Neural progenitor cell (in vitro differentiated cells): ENCODE results near the gene DLGAP4. TPM values are rescaled to one million over a fixed set of nuclear protein-coding genes. Genes with fewer than 3 reads are reported as not detected.

Experiments used
- DNase-seq: peaks from one replicate; pipeline ENCODE4 v3.0.0-alpha.2; 2016; ENCODE audit warnings: low spot score
- H2AFZ ChIP-seq: fragments of 200-600 bp; sonication (generic); replicated peaks from 2 replicates; pipeline ENCODE4 v1.6.1; 2016; ENCODE audit warnings: antibody characterized with exemption
- H3F3A ChIP-seq: fragments of 200-600 bp; sonication (generic); 2 replicates; pipeline ENCODE4 v1.6.1; 2016; ENCODE audit warnings: antibody characterized with exemption, low read depth
- H3K27ac ChIP-seq: fragments of 200-600 bp; sonication (generic); 2 replicates; pipeline ENCODE4 v1.5.1; 2016; ENCODE audit warnings: mild to moderate bottlenecking
- H3K27me3 ChIP-seq: fragments of 200-600 bp; sonication (generic); 2 replicates; pipeline ENCODE4 v1.6.1; 2016; ENCODE audit warnings: mild to moderate bottlenecking, moderate library complexity
- H3K36me3 ChIP-seq: fragments of 200-600 bp; sonication (generic); 2 replicates; pipeline ENCODE4 v1.5.1; 2016
- H3K4me1 ChIP-seq: fragments of 200-600 bp; sonication (generic); 2 replicates; pipeline ENCODE4 v1.6.1; 2016; ENCODE audit warnings: mixed run types
- H3K4me2 ChIP-seq: fragments of 200-600 bp; sonication (generic); 2 replicates; pipeline ENCODE4 v1.6.1; 2016
- H3K4me3 ChIP-seq: fragments of 200-600 bp; sonication (generic); 2 replicates; pipeline ENCODE4 v1.5.1; 2016
- H3K79me2 ChIP-seq: fragments of 200-600 bp; sonication (generic); 2 replicates; pipeline ENCODE4 v1.6.1; 2016; ENCODE audit warnings: low read depth
- H3K9ac ChIP-seq: fragments of 200-600 bp; sonication (generic); 2 replicates; pipeline ENCODE4 v1.6.1; 2016
- H3K9me3 ChIP-seq: fragments of 200-600 bp; sonication (generic); 2 replicates; pipeline ENCODE4 v1.5.1; 2016; ENCODE audit warnings: low read depth
- H4K20me1 ChIP-seq: fragments of 200-600 bp; sonication (generic); 2 replicates; pipeline ENCODE4 v1.6.1; 2016; ENCODE audit warnings: low read depth
- H3K27ac Mint-ChIP-seq: 3 replicates; pipeline ENCODE4 v1.8.0; 2021; ENCODE audit warnings: mixed read lengths
- H3K27me3 Mint-ChIP-seq: 2 replicates; pipeline ENCODE4 v1.8.0; 2022; ENCODE audit warnings: low read depth, mild to moderate bottlenecking, inconsistent platforms, moderate library complexity, mixed read lengths; ENCODE audit not compliant: insufficient read depth
- H3K36me3 Mint-ChIP-seq: 3 replicates; pipeline ENCODE4 v1.8.0; 2021; ENCODE audit warnings: mixed read lengths
- H3K4me1 Mint-ChIP-seq: 3 replicates; pipeline ENCODE4 v1.8.0; 2021; ENCODE audit warnings: mixed read lengths
- H3K4me3 Mint-ChIP-seq: 3 replicates; pipeline ENCODE4 v1.8.0; 2021; ENCODE audit warnings: mild to moderate bottlenecking, moderate library complexity, mixed read lengths
- H3K9me3 Mint-ChIP-seq: 3 replicates; pipeline ENCODE4 v1.8.0; 2020; ENCODE audit warnings: mixed read lengths
- EZH2 ChIP-seq: fragments of 200-600 bp; sonication (generic); IDR thresholded peaks from 2 replicates; pipeline ENCODE4 v1.6.1; 2017; ENCODE audit warnings: antibody characterized with exemption, mild to moderate bottlenecking, moderate library complexity
- EZH2phosphoT487 ChIP-seq: fragments of 200-600 bp; sonication (generic); IDR thresholded peaks from 2 replicates; pipeline ENCODE4 v1.6.1; 2017; ENCODE audit warnings: antibody characterized with exemption
- total RNA-seq: library from RNA; depleted of rRNA; stranded (reverse); fragments of >200 nt; gene quantifications from 2 replicates; pipeline ENCODE4 v1.2.3, GENCODE V29; 2015; ENCODE audit warnings: low replicate concordance
- TF ChIP-seq, protein P1 (sequence below): fragments of 200-600 bp; sonication (generic); IDR thresholded peaks from 2 replicates; pipeline ENCODE4 v1.5.1; 2017; ENCODE audit warnings: antibody characterized with exemption, mild to moderate bottlenecking

The DLGAP4 gene
- total RNA-seq, 1 donor from 2014 or later, result 21.7 TPM

DNA sequence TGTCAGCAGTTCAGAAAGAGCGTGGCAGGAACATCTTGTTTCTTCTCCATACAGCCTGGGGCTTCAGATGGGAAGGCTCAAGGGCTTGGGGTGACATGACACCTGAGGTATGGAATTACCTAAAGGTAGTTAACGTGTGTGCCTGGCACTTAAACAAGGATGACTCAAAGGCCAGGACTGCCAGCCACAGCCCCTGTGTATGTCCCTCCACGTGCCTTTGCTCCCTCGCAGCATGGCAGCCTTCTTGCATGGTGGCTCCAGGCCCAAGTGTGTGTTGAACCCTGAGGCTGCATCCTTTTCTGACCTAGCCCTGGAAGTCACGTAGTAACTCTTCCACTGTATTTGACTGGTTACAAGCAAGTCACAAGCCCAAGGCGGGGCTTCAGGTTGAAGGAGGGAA, 201.6 kb downstream of the DLGAP4 start:
- Mint-ChIP-seq H3K9me3 (no peaks in the 10 kb centered on the region), H3K36me3 (peaks cover 30% of the 10 kb centered on the region), H3K4me1 (no peaks in the 10 kb centered on the region), H3K27me3 (peaks cover 5% of the 10 kb centered on the region), H3K27ac (no peak overlapping the region), H3K4me3 (no peak overlapping the region)
- H3K4me2 ChIP-seq, result no peak overlapping the region
- H3K9ac ChIP-seq, result no peak overlapping the region
- H3K27ac ChIP-seq, result no peak overlapping the region
- no peak overlapping the region for H3K4me3 ChIP-seq
- no peak for TF ChIP-seq EZH2
- no peak for TF ChIP-seq EZH2phosphoT487
- TF ChIP-seq, protein P1, sequence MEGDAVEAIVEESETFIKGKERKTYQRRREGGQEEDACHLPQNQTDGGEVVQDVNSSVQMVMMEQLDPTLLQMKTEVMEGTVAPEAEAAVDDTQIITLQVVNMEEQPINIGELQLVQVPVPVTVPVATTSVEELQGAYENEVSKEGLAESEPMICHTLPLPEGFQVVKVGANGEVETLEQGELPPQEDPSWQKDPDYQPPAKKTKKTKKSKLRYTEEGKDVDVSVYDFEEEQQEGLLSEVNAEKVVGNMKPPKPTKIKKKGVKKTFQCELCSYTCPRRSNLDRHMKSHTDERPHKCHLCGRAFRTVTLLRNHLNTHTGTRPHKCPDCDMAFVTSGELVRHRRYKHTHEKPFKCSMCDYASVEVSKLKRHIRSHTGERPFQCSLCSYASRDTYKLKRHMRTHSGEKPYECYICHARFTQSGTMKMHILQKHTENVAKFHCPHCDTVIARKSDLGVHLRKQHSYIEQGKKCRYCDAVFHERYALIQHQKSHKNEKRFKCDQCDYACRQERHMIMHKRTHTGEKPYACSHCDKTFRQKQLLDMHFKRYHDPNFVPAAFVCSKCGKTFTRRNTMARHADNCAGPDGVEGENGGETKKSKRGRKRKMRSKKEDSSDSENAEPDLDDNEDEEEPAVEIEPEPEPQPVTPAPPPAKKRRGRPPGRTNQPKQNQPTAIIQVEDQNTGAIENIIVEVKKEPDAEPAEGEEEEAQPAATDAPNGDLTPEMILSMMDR, result no peak
- H4K20me1 ChIP-seq, result peaks cover 7% of the 10 kb centered on the region
- no peaks in the 10 kb centered on the region for H3K9me3 ChIP-seq
- no peaks in the 10 kb centered on the region for H3F3A ChIP-seq
- no peak for DNase-seq
- H3K36me3 ChIP-seq, result peaks cover 6% of the 10 kb centered on the region
- no peaks in the 10 kb centered on the region for H3K27me3 ChIP-seq
- no peak overlapping the region for H2AFZ ChIP-seq
- H3K4me1 ChIP-seq, result no peaks in the 10 kb centered on the region
- H3K79me2 ChIP-seq, result no peaks in the 10 kb centered on the region

DNA sequence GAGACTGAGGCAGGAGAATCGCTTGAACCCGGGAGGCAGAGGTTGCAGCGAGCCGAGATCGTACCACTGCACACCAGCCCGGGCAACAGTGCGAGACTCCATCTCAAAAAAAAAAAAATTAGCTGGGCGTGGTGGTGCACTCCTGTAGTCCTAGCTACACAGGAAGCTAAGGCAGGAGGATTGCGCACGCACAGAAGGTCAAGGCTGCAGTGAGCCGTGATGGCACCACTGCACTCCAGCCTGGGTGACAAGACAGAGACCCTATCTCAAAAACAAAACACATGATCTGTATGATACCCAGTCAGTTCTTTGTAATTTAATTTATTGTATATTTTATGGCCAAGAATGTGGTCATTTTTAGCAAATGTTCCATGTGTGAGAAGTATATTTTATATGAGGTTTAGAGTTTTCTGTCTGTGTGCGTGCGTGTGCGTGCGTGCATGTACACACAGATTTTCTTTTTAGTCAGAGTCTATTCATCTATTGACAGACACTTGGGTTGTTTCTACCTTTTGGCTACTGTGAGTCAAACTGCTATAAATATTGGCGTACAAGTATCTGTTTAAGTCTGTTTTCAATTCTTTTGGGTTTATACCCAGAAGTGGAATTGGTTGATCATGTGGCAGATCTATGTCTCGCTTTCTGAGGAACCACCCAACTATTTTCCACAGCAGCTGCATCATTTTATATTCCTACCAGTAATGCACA, 213.0 kb downstream of the DLGAP4 start:
- Histone ChIP-seq H3F3A (peaks cover 8% of the 10 kb centered on the region), H3K79me2 (no peaks in the 10 kb centered on the region), H3K9me3 (no peaks in the 10 kb centered on the region), H4K20me1 (peaks cover 24% of the 10 kb centered on the region), H3K36me3 (peaks cover 5% of the 10 kb centered on the region), H2AFZ (no peak overlapping the region), H3K27ac (no peak overlapping the region), H3K27me3 (no peaks in the 10 kb centered on the region), H3K9ac (no peak overlapping the region), H3K4me3 (no peak overlapping the region), H3K4me2 (no peak overlapping the region), H3K4me1 (no peaks in the 10 kb centered on the region)
- TF ChIP-seq, protein P1, result no peak
- no peak for TF ChIP-seq EZH2phosphoT487
- Mint-ChIP-seq H3K9me3 (no peaks in the 10 kb centered on the region), H3K36me3 (peaks cover 25% of the 10 kb centered on the region), H3K4me1 (no peaks in the 10 kb centered on the region), H3K4me3 (no peak overlapping the region), H3K27me3 (peaks cover 2% of the 10 kb centered on the region), H3K27ac (no peak overlapping the region)
- DNase-seq, result no peak

DNA sequence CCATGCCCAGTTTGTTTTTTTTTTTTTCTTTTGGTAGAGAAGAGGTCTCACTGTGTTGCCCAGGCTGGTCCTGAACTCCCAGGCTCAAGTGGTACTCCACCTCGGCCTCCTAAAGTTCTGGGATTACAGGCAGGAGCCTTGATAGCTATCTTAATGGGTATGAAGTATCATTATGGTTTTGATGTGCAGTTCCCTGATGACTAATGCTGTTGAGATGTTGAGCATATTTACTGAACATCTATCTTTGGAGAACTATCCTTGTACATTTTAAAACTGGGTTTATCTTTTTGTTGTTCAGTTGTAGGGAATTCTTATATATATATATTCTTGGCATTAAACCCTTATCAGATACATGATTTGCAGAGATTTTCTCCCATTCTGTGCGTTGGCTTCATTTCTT, 213.8 kb downstream of the DLGAP4 start:
- H3K4me2 ChIP-seq, result no peak overlapping the region
- peaks cover 8% of the 10 kb centered on the region for H3F3A ChIP-seq
- no peaks in the 10 kb centered on the region for H3K4me1 ChIP-seq
- no peaks in the 10 kb centered on the region for H3K79me2 ChIP-seq
- Mint-ChIP-seq H3K27ac (no peak overlapping the region), H3K36me3 (peaks cover 25% of the 10 kb centered on the region), H3K4me3 (no peak overlapping the region), H3K4me1 (no peaks in the 10 kb centered on the region), H3K9me3 (no peaks in the 10 kb centered on the region), H3K27me3 (peaks cover 2% of the 10 kb centered on the region)
- no peaks in the 10 kb centered on the region for H3K9me3 ChIP-seq
- no peak overlapping the region for H3K9ac ChIP-seq
- TF ChIP-seq EZH2phosphoT487 (no peak), EZH2 (no peak)
- TF ChIP-seq, protein P1, result no peak
- H3K36me3 ChIP-seq, result peaks cover 6% of the 10 kb centered on the region
- DNase-seq, result no peak
- no peak overlapping the region for H3K27ac ChIP-seq
- no peak overlapping the region for H2AFZ ChIP-seq
- peaks cover 26% of the 10 kb centered on the region for H4K20me1 ChIP-seq
- no peaks in the 10 kb centered on the region for H3K27me3 ChIP-seq
- no peak overlapping the region for H3K4me3 ChIP-seq
